NCI-H748 (cell line): ENCODE measurements around the gene KIF23.

Experiments used
- DNase-seq: peaks from one replicate; lab custom pipeline; 2025; ENCODE audit not compliant: unreplicated experiment; lab: John Stamatoyannopoulos, UW

KIF23 gene

DNA sequence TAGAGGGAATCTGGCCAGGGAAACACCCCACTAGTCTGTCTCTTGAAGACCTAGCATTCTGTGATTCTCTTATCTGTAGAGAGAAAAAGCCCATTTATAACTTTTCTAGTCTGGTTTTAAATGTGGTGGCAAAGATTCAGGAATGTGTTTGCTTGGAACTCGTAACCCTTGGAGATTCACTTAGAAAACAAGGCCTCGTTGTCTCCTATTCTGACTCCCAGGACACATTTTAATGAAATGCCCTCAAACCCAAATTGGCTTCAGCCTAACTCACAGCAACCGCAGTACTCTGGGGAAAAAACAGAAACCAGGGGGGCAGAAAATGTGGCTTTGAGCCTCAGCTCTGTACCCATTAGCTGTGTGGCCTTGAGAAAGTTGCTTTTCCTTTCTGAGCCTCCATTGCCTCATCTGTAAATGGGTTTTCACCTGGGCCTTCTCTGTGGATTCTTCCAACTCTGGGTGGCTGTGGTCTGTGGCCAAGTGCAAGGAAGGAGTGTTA lies 75.0 kb downstream of the KIF23 start:
- DNase-seq, result no peak

DNA sequence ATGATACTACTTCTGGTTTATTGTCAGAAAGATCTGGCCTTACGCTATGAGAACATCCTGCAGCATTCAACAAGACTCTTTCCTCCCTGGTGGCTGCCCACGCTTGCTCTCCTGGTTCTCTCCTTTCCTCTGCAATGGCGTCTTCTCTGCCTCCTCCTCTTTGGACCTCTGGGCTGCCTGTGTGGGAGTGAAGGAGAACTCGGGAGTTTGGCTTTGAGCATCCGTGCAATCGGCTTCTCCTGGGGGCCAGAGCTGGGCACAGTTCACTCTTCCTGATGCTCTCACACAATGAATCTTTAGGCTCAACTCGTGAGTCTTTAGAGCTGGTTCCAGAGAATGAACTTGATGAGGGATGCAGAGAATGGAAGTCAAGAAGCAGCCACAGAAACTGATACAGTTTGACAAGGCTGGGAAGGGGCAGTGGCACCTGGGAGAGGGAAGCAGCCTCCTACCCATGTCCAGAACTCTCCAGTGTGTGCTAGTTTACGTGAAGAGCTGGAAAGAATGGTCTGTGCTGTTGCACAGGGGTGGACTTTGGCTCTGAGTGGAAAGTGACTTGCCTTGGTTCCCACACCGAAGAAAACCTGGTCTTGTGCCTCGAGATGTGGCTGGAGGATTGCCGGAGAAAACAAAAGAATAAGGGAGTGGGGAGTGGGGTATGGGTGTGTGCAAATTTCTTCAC lies 76.3 kb downstream of the KIF23 start:
- DNase-seq, result no peak

DNA sequence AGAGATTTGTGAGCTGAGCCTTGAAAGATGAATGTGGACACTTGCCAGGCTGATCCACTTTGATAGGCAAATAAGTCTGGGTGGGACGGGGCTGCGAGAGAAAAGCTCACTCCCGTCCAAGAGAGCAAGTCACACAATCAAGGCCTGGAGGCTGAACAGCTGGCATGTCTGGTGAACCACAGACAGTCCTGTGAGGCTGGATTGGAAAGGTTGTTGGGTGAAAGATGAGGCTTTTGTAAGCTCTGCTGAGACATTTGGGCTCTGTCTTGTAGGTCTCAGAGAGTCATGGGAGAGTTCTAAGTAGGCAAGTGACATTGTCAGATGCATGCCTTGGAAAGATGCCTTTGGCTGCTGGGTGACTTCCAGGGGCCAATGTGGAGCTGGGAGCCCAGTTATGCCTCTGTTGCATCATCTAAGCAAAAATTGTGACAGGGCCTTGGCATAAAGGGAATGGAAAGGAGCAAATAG lies 76.9 kb downstream of the KIF23 start:
- DNase-seq, result no peak

DNA sequence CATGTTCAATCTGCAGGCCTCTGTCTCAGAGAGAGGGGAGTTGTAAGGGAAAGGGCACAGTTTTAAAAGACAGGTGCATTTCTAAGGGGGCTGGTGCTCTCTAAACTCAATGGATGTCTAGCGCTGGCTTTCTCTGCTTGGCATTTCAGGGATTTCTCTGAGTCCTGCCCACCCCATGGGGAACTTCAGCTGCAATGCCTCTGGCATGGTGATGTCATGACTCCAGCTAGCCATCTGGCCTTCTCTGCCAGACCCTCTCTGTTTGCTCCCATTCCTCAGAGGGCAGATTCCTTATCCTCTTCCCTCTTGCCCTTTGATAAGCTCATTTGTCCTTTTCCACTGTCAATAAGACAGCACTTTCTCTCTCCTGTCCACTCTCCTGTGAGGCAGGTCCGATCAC lies 79.3 kb downstream of the KIF23 start:
- no peak for DNase-seq

DNA sequence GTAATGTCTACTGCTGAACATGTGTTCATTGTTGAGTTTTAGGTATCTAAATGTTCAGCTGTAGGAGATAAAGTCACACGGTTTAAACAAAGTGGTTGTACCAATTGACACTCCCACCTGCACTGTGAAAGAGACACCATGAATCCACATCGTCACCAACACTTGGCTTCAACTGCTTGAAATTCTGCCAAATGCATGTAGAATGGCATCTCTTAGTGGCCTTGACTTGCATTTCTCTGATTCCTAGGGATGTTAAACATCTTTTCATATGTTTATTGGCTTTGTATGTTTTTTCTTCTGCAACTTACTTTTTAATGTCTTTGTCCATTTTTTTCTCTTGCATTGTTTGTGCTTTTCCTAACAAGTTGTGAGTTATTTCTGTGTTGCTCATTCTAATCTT lies 81.9 kb downstream of the KIF23 start:
- DNase-seq, result peak; percentile 70

DNA sequence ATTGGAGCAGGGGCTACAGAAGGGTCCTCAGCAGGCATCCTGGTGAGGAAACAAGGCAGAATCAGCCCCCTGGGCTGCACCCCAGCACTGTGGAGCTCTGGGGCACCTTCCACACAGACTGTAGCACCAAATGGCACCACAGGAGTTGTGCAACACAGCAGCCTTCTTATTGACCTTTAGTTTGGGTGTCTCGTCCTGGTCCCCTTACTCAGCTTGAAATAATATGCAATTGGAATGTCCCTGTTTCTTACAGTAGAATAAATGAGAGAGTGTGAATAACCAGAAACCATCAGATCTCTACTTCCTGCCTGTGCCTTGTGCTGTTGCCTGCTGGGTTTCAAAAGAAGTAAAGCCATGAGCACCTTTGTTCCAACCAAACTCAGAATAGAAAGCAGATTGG lies 82.9 kb downstream of the KIF23 start:
- DNase-seq, result no peak

DNA sequence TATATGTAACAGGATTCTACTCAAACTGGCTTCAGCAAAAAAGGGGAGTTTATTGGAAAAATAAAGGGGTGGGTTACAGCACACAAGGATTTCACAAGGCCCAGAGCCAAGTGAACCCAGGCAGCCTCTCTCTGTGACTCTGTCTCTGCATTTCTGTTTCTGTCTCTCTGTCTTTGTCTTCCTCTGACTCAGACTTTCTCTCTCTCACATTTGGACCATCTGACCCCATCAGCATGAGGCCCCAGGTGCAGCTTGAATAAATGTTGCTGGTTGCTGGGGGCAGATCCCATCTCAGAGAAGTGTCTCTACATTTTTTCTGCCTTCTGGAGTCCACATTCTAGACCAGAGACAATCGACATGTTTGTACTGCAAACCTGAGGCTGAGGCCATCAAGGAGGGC lies 83.5 kb downstream of the KIF23 start:
- DNase-seq, result no peak
